HG03280 (cell line): ENCODE results near the gene UNC80.

Source experiments
- ATAC-seq: cut with Tn5 transposase; IDR thresholded peaks from one replicate; pipeline ENCODE4 v1.9.1; 2021; ENCODE audit warnings: mild to moderate bottlenecking, moderate library complexity; ENCODE audit not compliant: unreplicated experiment

UNC80 gene

GRCh38 chr2:209905691-209906090 is 134.1 kb downstream of the UNC80 start:
- no peak for ATAC-seq

- no peak for ATAC-seq
These were observed 136.1 kb downstream of the UNC80 start for GRCh38 chr2:209907746-209908145.

- ATAC-seq: no peak
These were observed 136.9 kb downstream of the UNC80 start for GRCh38 chr2:209908511-209908910.

- no peak for ATAC-seq
These were observed 139.9 kb downstream of the UNC80 start for GRCh38 chr2:209911486-209911885.

- ATAC-seq: no peak
These were observed 142.2 kb downstream of the UNC80 start for GRCh38 chr2:209913786-209914345.

GRCh38 chr2:209917154-209917771 is 145.6 kb downstream of the UNC80 start:
- no peak for ATAC-seq

- ATAC-seq: no peak
These were observed 146.6 kb downstream of the UNC80 start for GRCh38 chr2:209918251-209918650.

GRCh38 chr2:209922116-209922515 is 150.5 kb downstream of the UNC80 start:
- ATAC-seq: no peak

GRCh38 chr2:209929369-209929768 is 157.7 kb downstream of the UNC80 start:
- ATAC-seq: no peak

- ATAC-seq: no peak
These were observed 162.2 kb downstream of the UNC80 start for GRCh38 chr2:209933499-209934483.

GRCh38 chr2:209936106-209936666 is 164.6 kb downstream of the UNC80 start:
- ATAC-seq: peak; percentile 53

GRCh38 chr2:209937893-209938292 is 166.3 kb downstream of the UNC80 start:
- no peak for ATAC-seq

- no peak for ATAC-seq
These were observed 167.3 kb downstream of the UNC80 start for GRCh38 chr2:209938906-209939305.

GRCh38 chr2:209940936-209941335 is 169.3 kb downstream of the UNC80 start:
- no peak for ATAC-seq

GRCh38 chr2:209942426-209942825 is 170.8 kb downstream of the UNC80 start:
- ATAC-seq: no peak

- ATAC-seq: no peak
These were observed 171.4 kb downstream of the UNC80 start for GRCh38 chr2:209942936-209943605.

GRCh38 chr2:209943776-209944175 is 172.1 kb downstream of the UNC80 start:
- no peak for ATAC-seq

GRCh38 chr2:209946539-209946938 is 174.9 kb downstream of the UNC80 start:
- ATAC-seq: no peak

- ATAC-seq: no peak
These were observed 184.6 kb downstream of the UNC80 start for GRCh38 chr2:209956271-209956670.

- ATAC-seq: no peak
These were observed 186.4 kb downstream of the UNC80 start for GRCh38 chr2:209958016-209958415.

- ATAC-seq: no peak
These were observed 188.4 kb downstream of the UNC80 start for GRCh38 chr2:209960045-209960444.
